HK-2 (cell line): ENCODE results near the gene UBE2C.

Experiments used
- DNase-seq: peaks from one replicate; pipeline ENCODE4 v3.0.0-alpha.2; 2018; ENCODE audit not compliant: unreplicated experiment

The UBE2C gene

GRCh38 chr20:45859916-45860315 lies 47.5 kb downstream of the UBE2C start:
- no peak for DNase-seq

GRCh38 chr20:45860560-45861220 lies 48.2 kb downstream of the UBE2C start:
- DNase-seq, result no peak

GRCh38 chr20:45861221-45862075 lies 49.0 kb downstream of the UBE2C start:
- peak; percentile 25 for DNase-seq

- no peak for DNase-seq
Measured at GRCh38 chr20:45863543-45864470, 51.4 kb downstream of the UBE2C start.

- no peak for DNase-seq
Measured at GRCh38 chr20:45866454-45866853, 54.0 kb downstream of the UBE2C start.
